Transverse colon (tissue), 4 donors: ENCODE data around the gene CRMP1. TPM values are rescaled to one million over a fixed set of nuclear protein-coding genes. Genes with fewer than 3 reads are reported as not detected.

Experiments used
- DNase-seq: peaks from one replicate; pipeline ENCODE4 v3.0.0-alpha.2; 2019
- H3K27ac ChIP-seq, 4 donors: fragments of 200-600 bp; sonication (generic); 2 replicates each; pipeline ENCODE4 v1.5.1; 2016 to 2018; ENCODE audit warnings: inconsistent platforms in 4 of 4
- H3K27me3 ChIP-seq: fragments of 200-600 bp; sonication (generic); 2 replicates; pipeline ENCODE4 v1.5.1; 2017; ENCODE audit warnings: inconsistent platforms
- H3K36me3 ChIP-seq, 4 donors: fragments of 200-600 bp; sonication (generic); 2 replicates each; pipeline ENCODE4 v1.5.1; 2017 to 2019; ENCODE audit warnings: inconsistent platforms in 4 of 4
- H3K4me1 ChIP-seq, 4 donors: fragments of 200-600 bp; sonication (generic); 2 replicates each; pipeline ENCODE4 v1.5.1; 2017 to 2020; ENCODE audit warnings: inconsistent platforms in 4 of 4
- H3K4me3 ChIP-seq, 4 donors: fragments of 200-600 bp; sonication (generic); 1 replicate in 1 of 4; 2 replicates in 3 of 4; pipeline versions ENCODE4 v1.5.1 to v1.6.1; 2017 to 2019; ENCODE audit warnings: inconsistent platforms in 4 of 4
- H3K9me3 ChIP-seq, 2 donors: fragments of 200-600 bp; sonication (generic); 2 replicates each; pipeline ENCODE4 v1.5.1; 2017 to 2019; ENCODE audit warnings: inconsistent platforms in 2 of 2
- EP300 ChIP-seq: sonication (generic); formaldehyde crosslinking; IDR thresholded peaks from one replicate; pipeline ENCODE4 v1.6.1; 2017; ENCODE audit warnings: antibody characterized with exemption, low read depth
- POLR2A ChIP-seq: fragments of 450-650 bp; IDR thresholded peaks from one replicate; pipeline ENCODE4 v1.6.1; 2016; ENCODE audit warnings: antibody characterized with exemption, mild to moderate bottlenecking, moderate library complexity
- POLR2AphosphoS5 ChIP-seq, 3 donors: sonication (generic); formaldehyde crosslinking; IDR thresholded peaks; one replicate each; pipeline ENCODE4 v1.6.1; 2016; ENCODE audit warnings: antibody characterized with exemption in 3 of 3
- WGBS, 2 donors: methylation state at CpG; one replicate each; pipeline ENCODE4 v1.1.5; 2018; ENCODE audit warnings: low coverage in 1 of 2; 5-methylcytosine and 5-hydroxymethylcytosine counted together
- in situ Hi-C, 4 donors: fragments of 200-750 bp; cut with MboI; loops; one replicate each; pipeline versions ENCODE4 v1.15.0 to v1.15.1; 2017; ENCODE audit warnings: low sequenced_read_pairs in 3 of 4, low pct_ligation_motif_present in 1 of 4, low pct_unique_long_range_greater_than_20kb in 1 of 4
- intact Hi-C: fragments of 100-400 bp; cut with DNase I; formaldehyde crosslinking; loops from one replicate; pipeline ENCODE4 v1.15.1; 2023; ENCODE audit warnings: low total_unique reads
- total RNA-seq, 4 donors: library from RNA; depleted of rRNA; stranded (reverse); fragments of >200 nt; gene quantifications; one replicate each; pipeline ENCODE4 v1.1.0, GENCODE V29; 2016
- TF ChIP-seq, protein P1 (sequence below), 5 experiments: fragments of 200-600 bp in 3 of 5; fragments of 450-650 bp in 2 of 5; sonication (generic) in 3 of 5; IDR thresholded peaks; 1 replicate in 2 of 5; 2 replicates in 3 of 5; pipeline ENCODE4 v1.5.1; 2016 to 2017; ENCODE audit warnings: antibody characterized with exemption in 5 of 5, inconsistent platforms in 3 of 5, mild to moderate bottlenecking in 2 of 5, moderate library complexity in 1 of 5

The CRMP1 gene
- total RNA-seq, 4 donors from 2014 or later: 0.55 to 3.0 (median 2.1) TPM; not detected in 1

DNA sequence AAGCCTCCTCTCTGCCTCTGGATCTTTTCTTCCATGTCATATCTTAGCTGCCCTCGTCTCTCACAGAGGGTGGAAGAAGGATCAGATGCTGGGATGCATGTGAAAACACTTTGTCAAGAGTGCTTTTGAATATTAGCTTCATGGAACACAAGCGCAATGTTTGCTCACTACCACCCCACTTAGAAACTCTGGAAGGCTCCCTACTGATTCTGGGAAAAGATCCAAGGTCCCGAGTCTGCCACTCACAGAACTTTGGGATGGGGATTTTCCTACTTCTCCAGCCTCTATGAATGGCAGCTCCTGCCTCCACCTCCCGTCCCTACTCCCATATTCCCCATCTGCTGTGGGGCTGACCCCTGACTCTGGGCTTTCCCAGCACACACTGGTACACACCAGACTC lies 40.2 kb upstream of the CRMP1 start:
- WGBS, 2 donors: 17 to 39% methylated on average over 1 to 4 of the region's 4 CpGs
- intact Hi-C loops (no loop called here), in situ Hi-C loops (no loop called here)
- Histone ChIP-seq H3K27me3 (peaks cover 25% of the 10 kb centered on the region), H3K36me3 (no peaks in the 10 kb centered on the region), H3K9me3 (no peaks in the 10 kb centered on the region), H3K4me1 (no peaks in the 10 kb centered on the region), H3K4me3 (no peak overlapping the region), H3K27ac (no peak overlapping the region)
- no peak for DNase-seq
- TF ChIP-seq POLR2AphosphoS5 (IDR thresholded peaks at IDR 0.05): no peak
- TF ChIP-seq, protein P1, sequence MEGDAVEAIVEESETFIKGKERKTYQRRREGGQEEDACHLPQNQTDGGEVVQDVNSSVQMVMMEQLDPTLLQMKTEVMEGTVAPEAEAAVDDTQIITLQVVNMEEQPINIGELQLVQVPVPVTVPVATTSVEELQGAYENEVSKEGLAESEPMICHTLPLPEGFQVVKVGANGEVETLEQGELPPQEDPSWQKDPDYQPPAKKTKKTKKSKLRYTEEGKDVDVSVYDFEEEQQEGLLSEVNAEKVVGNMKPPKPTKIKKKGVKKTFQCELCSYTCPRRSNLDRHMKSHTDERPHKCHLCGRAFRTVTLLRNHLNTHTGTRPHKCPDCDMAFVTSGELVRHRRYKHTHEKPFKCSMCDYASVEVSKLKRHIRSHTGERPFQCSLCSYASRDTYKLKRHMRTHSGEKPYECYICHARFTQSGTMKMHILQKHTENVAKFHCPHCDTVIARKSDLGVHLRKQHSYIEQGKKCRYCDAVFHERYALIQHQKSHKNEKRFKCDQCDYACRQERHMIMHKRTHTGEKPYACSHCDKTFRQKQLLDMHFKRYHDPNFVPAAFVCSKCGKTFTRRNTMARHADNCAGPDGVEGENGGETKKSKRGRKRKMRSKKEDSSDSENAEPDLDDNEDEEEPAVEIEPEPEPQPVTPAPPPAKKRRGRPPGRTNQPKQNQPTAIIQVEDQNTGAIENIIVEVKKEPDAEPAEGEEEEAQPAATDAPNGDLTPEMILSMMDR (IDR thresholded peaks at IDR 0.05): no peak
- TF ChIP-seq EP300: no peak
- TF ChIP-seq POLR2A: no peak

DNA sequence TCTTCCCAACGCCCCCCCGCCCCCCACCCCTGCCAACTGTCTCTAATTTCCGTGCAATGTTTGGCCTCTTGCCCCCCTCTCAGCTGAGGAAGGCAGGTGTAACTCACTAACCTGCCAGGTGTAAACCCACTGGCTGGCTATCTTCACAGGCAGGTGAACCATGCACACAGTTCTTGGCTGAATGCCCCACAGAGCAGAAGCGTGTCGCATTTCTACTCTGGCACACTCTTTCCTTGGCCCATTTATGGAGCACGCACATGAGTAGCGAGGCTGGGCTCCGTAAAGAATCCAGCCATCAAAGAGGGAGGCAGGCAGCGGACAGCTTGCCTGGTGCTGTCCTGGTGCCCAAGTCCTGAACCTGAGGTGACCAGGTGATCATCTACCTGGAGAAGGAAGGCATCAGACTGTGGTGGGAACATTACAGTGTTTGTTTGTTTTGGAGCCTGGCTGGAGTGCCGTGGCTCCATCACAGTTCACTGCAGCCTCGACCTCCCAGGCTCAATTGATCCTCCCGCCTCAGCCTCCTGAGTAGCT lies 39.2 kb upstream of the CRMP1 start:
- intact Hi-C loops: no loop called here
- WGBS, 2 donors: 59% methylated on average over 12 of the region's 12 CpGs; no CpG with 5 or more reads in 1 of the 2 donors

DNA sequence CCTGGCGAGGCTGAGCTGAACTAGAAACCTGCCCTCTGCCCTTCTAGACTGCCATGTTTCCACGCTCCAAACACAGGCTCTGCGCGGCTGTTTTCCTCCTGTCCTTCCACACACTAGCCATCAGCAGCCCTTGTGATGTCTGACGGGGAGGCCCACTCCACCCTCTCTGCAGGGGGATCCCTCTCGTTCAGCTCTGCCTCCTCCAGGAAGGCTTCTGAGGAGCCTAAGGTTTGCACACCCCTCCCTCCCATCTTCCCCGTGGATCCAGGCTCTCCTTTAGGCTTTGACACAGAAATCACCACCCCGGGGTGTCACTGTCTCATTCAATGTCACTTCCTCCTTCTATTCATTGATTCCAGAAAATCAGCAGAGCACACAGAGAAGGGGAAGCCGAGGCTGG lies 38.6 kb upstream of the CRMP1 start:
- Histone ChIP-seq H3K4me3 (no peak overlapping the region), H3K36me3 (no peaks in the 10 kb centered on the region), H3K4me1 (no peaks in the 10 kb centered on the region), H3K9me3 (no peaks in the 10 kb centered on the region), H3K27me3 (peaks cover 25% of the 10 kb centered on the region), H3K27ac (no peak overlapping the region)
- WGBS, 2 donors: 33 to 51% methylated on average over 7 to 9 of the region's 9 CpGs
- DNase-seq: no peak
- intact Hi-C loops: no loop called here
- in situ Hi-C loops: no loop called here
- no peak for TF ChIP-seq POLR2A
- TF ChIP-seq, protein P1 (IDR thresholded peaks at IDR 0.05): no peak
- TF ChIP-seq POLR2AphosphoS5 (IDR thresholded peaks at IDR 0.05): no peak
- no peak for TF ChIP-seq EP300

More for the DNA sequence above, 39.2 kb upstream of the CRMP1 start:
- no peaks in the 10 kb centered on the region for H3K9me3 ChIP-seq
- TF ChIP-seq EP300: no peak
- TF ChIP-seq, protein P1 (IDR thresholded peaks at IDR 0.05): no peak
- no peak for TF ChIP-seq POLR2AphosphoS5 (IDR thresholded peaks at IDR 0.05)
- TF ChIP-seq POLR2A: no peak
- no peak overlapping the region for H3K4me3 ChIP-seq
- H3K36me3 ChIP-seq: no peaks in the 10 kb centered on the region
- in situ Hi-C loops: no loop called here
- no peak for DNase-seq
- H3K27ac ChIP-seq: no peak overlapping the region
- H3K4me1 ChIP-seq: no peaks in the 10 kb centered on the region
- H3K27me3 ChIP-seq: peaks cover 25% of the 10 kb centered on the region

DNA sequence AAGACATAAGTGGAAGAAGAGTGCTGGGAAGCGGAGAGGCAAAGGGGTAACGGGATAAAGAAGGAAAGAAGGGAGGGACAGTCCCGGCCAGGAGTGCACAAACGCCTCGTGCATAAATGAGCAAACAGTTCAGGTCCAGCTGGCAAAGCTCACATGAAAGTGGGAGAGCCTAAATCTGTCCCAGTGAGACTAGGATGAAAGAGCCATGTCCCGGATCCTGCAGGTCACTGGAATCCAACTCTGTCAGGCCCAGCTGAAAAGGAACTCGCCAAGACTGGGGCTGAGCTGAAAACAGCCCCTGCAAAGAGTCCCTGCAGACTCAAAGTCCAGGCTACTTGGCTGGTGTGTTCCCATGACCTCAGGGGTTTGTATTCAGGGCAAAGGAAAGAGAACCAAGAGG lies 38.0 kb upstream of the CRMP1 start:
- Histone ChIP-seq H3K4me3 (no peak overlapping the region), H3K27ac (no peak overlapping the region), H3K4me1 (no peaks in the 10 kb centered on the region), H3K36me3 (no peaks in the 10 kb centered on the region), H3K9me3 (no peaks in the 10 kb centered on the region), H3K27me3 (peaks cover 25% of the 10 kb centered on the region)
- DNase-seq: no peak
- intact Hi-C loops (no loop called here), in situ Hi-C loops (no loop called here)
- TF ChIP-seq, protein P1 (IDR thresholded peaks at IDR 0.05): no peak
- TF ChIP-seq POLR2A (no peak), POLR2AphosphoS5 (IDR thresholded peaks at IDR 0.05) (no peak), EP300 (no peak)
- WGBS, 2 donors: 60 to 67% methylated on average over 2 to 7 of the region's 7 CpGs
